ENCODE results near the gene GRID1.

DNA sequence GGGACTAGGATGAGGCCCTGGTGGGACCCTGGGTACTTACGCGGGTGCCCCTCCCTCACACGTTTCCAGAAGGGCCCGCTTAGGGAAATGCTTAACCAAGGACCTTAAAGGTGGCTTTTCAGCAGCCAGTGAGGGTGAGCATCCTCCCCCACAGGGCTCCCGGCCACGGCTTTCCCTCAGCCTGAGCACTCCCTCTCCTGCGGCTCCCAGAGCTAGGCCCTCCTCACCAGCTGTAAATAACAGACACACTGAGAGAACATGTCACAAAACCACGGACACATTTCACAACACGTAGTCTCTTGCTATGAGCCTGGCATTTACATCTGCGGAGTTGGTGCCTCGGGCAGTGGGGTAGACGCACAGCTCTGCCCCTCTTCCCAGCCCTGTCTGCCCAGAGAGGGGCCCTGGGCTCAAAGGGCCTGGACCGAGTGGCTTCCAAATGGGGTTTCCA lies 25.2 kb downstream of the GRID1 start:
- TF ChIP-seq, protein P1, sequence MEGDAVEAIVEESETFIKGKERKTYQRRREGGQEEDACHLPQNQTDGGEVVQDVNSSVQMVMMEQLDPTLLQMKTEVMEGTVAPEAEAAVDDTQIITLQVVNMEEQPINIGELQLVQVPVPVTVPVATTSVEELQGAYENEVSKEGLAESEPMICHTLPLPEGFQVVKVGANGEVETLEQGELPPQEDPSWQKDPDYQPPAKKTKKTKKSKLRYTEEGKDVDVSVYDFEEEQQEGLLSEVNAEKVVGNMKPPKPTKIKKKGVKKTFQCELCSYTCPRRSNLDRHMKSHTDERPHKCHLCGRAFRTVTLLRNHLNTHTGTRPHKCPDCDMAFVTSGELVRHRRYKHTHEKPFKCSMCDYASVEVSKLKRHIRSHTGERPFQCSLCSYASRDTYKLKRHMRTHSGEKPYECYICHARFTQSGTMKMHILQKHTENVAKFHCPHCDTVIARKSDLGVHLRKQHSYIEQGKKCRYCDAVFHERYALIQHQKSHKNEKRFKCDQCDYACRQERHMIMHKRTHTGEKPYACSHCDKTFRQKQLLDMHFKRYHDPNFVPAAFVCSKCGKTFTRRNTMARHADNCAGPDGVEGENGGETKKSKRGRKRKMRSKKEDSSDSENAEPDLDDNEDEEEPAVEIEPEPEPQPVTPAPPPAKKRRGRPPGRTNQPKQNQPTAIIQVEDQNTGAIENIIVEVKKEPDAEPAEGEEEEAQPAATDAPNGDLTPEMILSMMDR (IDR thresholded peaks at IDR 0.05): no peak
- TF ChIP-seq POLR2A (IDR thresholded peaks at IDR 0.05): no peak

Data from thyroid gland (tissue), 4 donors.